ENCODE results near the gene SPECC1. TPM values are rescaled to one million over a fixed set of nuclear protein-coding genes. Genes with fewer than 3 reads are reported as not detected.

SPECC1 gene
- total and polyA plus RNA-seq, 9 of the 15 experiments (the other 6 are each of a cell fraction or from before 2014, with no cell fraction given): 2.4 to 19.6 (median 14.7) TPM

DNA sequence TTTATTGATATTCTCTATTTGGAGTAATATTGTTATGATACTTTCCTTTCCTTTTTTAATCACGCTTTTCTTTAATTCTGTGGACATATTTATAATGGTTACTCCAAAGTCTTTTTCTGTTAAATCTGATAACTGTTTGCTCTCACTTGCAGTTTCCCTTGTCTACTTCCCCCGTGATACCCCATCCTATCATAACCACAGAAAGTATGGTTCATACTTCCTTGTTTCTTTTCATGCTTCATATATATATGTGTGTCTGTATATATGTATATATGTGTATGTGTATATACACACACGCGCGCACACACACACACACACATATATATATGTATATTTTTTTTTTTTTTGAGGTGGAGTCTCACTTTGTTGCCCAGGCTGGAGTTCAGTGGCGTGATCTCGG lies 23.5 kb downstream of the SPECC1 start:
- Histone ChIP-seq H3K27ac (ENCODE audit: extremely low read depth, low read depth, low read length) (no peak overlapping the region), H3K36me3 (ENCODE audit: control insufficient read depth, insufficient read depth, low read length) (no peaks in the 10 kb centered on the region), H3K27me3 (ENCODE audit: control insufficient read depth in 2 of 2, insufficient read depth in 2 of 2, low read length in 2 of 2) (no peaks in the 10 kb centered on the region), H2AFZ (ENCODE audit: low read depth, low read length) (no peak overlapping the region), H3K4me3 (no peak overlapping the region), H3K9ac (ENCODE audit: insufficient read depth in 1 of 2, low read depth in 2 of 2, low read length in 2 of 2) (no peak overlapping the region), H3K4me2 (ENCODE audit: insufficient read depth, low read length) (no peak overlapping the region), H3K9me1 (ENCODE audit: control insufficient read depth, insufficient read depth, low read length) (no peaks in the 10 kb centered on the region), H3K79me2 (ENCODE audit: control insufficient read depth, insufficient read depth, low read length) (no peaks in the 10 kb centered on the region), H3K9me3 (replicated peaks; ENCODE audit: control insufficient read depth, insufficient read depth, low read depth, low read length) (no peaks in the 10 kb centered on the region), H4K20me1 (replicated peaks; ENCODE audit: control insufficient read depth, insufficient read depth, low read length) (no peaks in the 10 kb centered on the region), H3K4me1 (replicated peaks in 1 of 2; ENCODE audit: control insufficient read depth in 2 of 2, insufficient read depth in 2 of 2, low read length in 2 of 2) (no peaks in the 10 kb centered on the region)
- CTCF ChIA-PET (ENCODE audit: low intra/inter-chr PET ratio): no interaction called here
- in situ Hi-C loops (cut with MboI) (no loop called here), intact Hi-C loops (cut with micrococcal nuclease) (no loop called here)
- POLR2A ChIA-PET: no interaction called here
- TF ChIP-seq ELF2 (CRISPR knock-in tag; IDR thresholded peaks at IDR 0.05) (no peak), GTF2E2 (tag; IDR thresholded peaks at IDR 0.05) (no peak), POU5F1 (IDR thresholded peaks at IDR 0.05; ENCODE audit: borderline replicate concordance, low read depth, low read length, partially characterized antibody) (no peak), KAT7 (CRISPR knock-in tag; IDR thresholded peaks at IDR 0.05; ENCODE audit: borderline replicate concordance) (no peak), HNRNPLL (IDR thresholded peaks at IDR 0.05; ENCODE audit: low read depth, low read length, poor library complexity, severe bottlenecking) (no peak)
- TF ChIP-seq, protein P1, sequence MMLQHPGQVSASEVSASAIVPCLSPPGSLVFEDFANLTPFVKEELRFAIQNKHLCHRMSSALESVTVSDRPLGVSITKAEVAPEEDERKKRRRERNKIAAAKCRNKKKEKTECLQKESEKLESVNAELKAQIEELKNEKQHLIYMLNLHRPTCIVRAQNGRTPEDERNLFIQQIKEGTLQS (IDR thresholded peaks at IDR 0.05): no peak
- TF ChIP-seq, protein P1 (CRISPR knock-in tag; conservative IDR thresholded peaks at IDR 0.05): no peak
- TF ChIP-seq, protein P2, sequence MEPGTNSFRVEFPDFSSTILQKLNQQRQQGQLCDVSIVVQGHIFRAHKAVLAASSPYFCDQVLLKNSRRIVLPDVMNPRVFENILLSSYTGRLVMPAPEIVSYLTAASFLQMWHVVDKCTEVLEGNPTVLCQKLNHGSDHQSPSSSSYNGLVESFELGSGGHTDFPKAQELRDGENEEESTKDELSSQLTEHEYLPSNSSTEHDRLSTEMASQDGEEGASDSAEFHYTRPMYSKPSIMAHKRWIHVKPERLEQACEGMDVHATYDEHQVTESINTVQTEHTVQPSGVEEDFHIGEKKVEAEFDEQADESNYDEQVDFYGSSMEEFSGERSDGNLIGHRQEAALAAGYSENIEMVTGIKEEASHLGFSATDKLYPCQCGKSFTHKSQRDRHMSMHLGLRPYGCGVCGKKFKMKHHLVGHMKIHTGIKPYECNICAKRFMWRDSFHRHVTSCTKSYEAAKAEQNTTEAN (CRISPR knock-in tag; IDR thresholded peaks at IDR 0.05): no peak
- FAIRE-seq (no peak), ATAC-seq (no peak), DNase-seq (ENCODE audit: extremely low read depth in 1 of 4, low spot score in 3 of 4) (no peak)
- BruUV-seq (replicated peaks): no TSS peak
- WGBS (ENCODE audit: insufficient coverage, low coverage, missing lambda C conversion rate): 64% methylated on average over 2 of the region's 7 CpGs
